Measurements from ENCODE around the gene FKBP3. TPM values are rescaled to one million over a fixed set of nuclear protein-coding genes. Genes with fewer than 3 reads are reported as not detected.
"Not testable (repeated sequence)": the region's sequence is repeated elsewhere in the genome, so short reads cannot be mapped to it uniquely, and the experiment has no call there.

The FKBP3 gene
- total RNA-seq, 2 experiments from 2014 or later: 64.4 to 69.6 TPM

GRCh38 chr14:45096218-45096617, 38.1 kb downstream of the FKBP3 start:
- DNase-seq: no peak
- ChIA-PET POLR2A (no interaction called here), CTCF (no interaction called here)
- Mint-ChIP-seq H3K9me3 (peaks cover 3% of the 10 kb centered on the region), H3K4me3 (no peak overlapping the region), H3K27me3 (no peaks in the 10 kb centered on the region), H3K27ac (no peak overlapping the region), H3K4me1 (peaks cover 4% of the 10 kb centered on the region), H3K36me3 (ENCODE audit: low read depth) (peaks cover 55% of the 10 kb centered on the region)

DNA sequence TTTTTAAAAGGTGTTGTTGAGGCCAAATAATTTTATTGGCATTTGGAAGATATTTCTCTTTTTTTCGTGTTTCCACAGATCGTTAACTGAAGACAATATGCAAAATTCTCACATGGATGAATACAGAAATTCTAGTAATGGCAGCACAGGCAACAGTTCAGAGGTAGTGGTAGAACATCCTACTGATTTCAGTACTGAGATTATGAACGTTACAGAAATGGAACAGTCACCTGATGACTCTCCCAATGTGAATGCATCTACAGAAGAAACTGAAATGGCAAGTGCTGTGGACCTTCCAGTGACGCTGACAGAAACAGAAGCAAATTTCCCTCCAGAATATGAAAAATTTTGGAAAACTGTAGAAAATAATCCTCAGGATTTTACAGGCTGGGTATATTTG, 39.1 kb downstream of the FKBP3 start:
- Mint-ChIP-seq H3K9me3 (peaks cover 3% of the 10 kb centered on the region), H3K4me3 (no peak overlapping the region), H3K4me1 (peaks cover 12% of the 10 kb centered on the region), H3K27me3 (no peaks in the 10 kb centered on the region), H3K36me3 (ENCODE audit: low read depth) (peaks cover 54% of the 10 kb centered on the region), H3K27ac (no peak overlapping the region)
- ChIA-PET CTCF (no interaction called here), POLR2A (interaction anchor here (0.7 kb wide), 1 partner anchor 185 kb away, joined by 10 read pairs; no protein-coding TSS in a partner anchor)
- DNase-seq: no peak

- peaks cover 3% of the 10 kb centered on the region for H3K9me3 Mint-ChIP-seq
- peaks cover 21% of the 10 kb centered on the region for H3K4me1 Mint-ChIP-seq
- peaks cover 51% of the 10 kb centered on the region for H3K36me3 Mint-ChIP-seq (ENCODE audit: low read depth)
- no peak for DNase-seq
- H3K27ac Mint-ChIP-seq: no peak overlapping the region
- CTCF ChIA-PET: no interaction called here
- no peaks in the 10 kb centered on the region for H3K27me3 Mint-ChIP-seq
- POLR2A ChIA-PET: no interaction called here
- no peak overlapping the region for H3K4me3 Mint-ChIP-seq
Measured at GRCh38 chr14:45094275-45094674, 40.0 kb downstream of the FKBP3 start.

- Mint-ChIP-seq H3K27ac (no peak overlapping the region), H3K9me3 (peaks cover 3% of the 10 kb centered on the region), H3K4me3 (no peak overlapping the region), H3K4me1 (peaks cover 42% of the 10 kb centered on the region), H3K27me3 (no peaks in the 10 kb centered on the region), H3K36me3 (ENCODE audit: low read depth) (peaks cover 42% of the 10 kb centered on the region)
- POLR2A ChIA-PET: no interaction called here
- no peak for DNase-seq
- CTCF ChIA-PET: interaction anchor here (0.6 to 1.5 kb wide), 5 partner anchors 14 to 152 kb away, joined by 3 to 4 read pairs (median 3); partner anchors contain the start of gene FANCM
Measured at GRCh38 chr14:45091710-45092109, 42.6 kb downstream of the FKBP3 start.

- ChIA-PET CTCF (no interaction called here), POLR2A (no interaction called here)
- peaks cover 33% of the 10 kb centered on the region for H3K36me3 Mint-ChIP-seq (ENCODE audit: low read depth)
- H3K9me3 Mint-ChIP-seq: peaks cover 3% of the 10 kb centered on the region
- H3K27ac Mint-ChIP-seq: no peak overlapping the region
- H3K27me3 Mint-ChIP-seq: no peaks in the 10 kb centered on the region
- no peak for DNase-seq
- no peak overlapping the region for H3K4me3 Mint-ChIP-seq
- peaks cover 60% of the 10 kb centered on the region for H3K4me1 Mint-ChIP-seq
Measured at GRCh38 chr14:45089813-45090212, 44.5 kb downstream of the FKBP3 start.

DNA sequence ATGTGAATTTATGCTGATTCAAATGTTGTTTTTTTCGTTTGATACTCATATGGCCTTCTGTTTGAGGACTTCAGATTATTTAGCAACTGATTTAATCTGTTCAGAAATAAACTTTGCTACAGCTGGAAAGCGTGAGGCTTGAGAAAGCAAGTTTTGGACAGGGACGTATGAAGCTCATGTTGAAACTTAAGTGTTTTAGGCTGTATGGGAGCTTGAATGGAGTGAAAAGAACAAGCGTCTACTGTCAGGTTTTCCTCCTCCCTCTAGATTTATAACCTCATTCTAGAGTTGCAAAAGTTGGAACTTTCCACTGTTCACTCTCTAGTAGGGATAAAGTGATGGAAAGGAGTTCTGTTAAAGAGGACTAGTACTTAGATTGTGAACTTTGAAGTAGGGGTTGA, 49.3 kb downstream of the FKBP3 start:
- peak overlapping the region; percentile 96 for H3K27ac Mint-ChIP-seq
- peak overlapping the region; percentile 98 for H3K4me3 Mint-ChIP-seq
- POLR2A ChIA-PET: interaction anchor here (0.5 kb wide), 1 partner anchor 45 kb away, joined by 3 read pairs; no protein-coding TSS in a partner anchor
- no peaks in the 10 kb centered on the region for H3K9me3 Mint-ChIP-seq
- peaks cover 16% of the 10 kb centered on the region for H3K36me3 Mint-ChIP-seq (ENCODE audit: low read depth)
- CTCF ChIA-PET: no interaction called here
- no peaks in the 10 kb centered on the region for H3K27me3 Mint-ChIP-seq
- DNase-seq: no peak
- H3K4me1 Mint-ChIP-seq: peaks cover 60% of the 10 kb centered on the region

GRCh38 chr14:45083976-45084722, 50.1 kb downstream of the FKBP3 start, which contains the start of gene PRPF39:
PRPF39 (plus strand) TSS chr14:45084116; CDS start chr14:45095240, 11,124 bp downstream.
- CTCF ChIA-PET: no interaction called here
- Mint-ChIP-seq H3K9me3 (no peaks in the 10 kb centered on the region), H3K27ac (peak within 1 kb of the TSS; percentile 96), H3K27me3 (no peaks in the 10 kb centered on the region), H3K4me1 (peaks cover 52% of the 10 kb centered on the region), H3K36me3 (ENCODE audit: low read depth) (peaks cover 16% of the 10 kb centered on the region), H3K4me3 (peak within 1 kb of the TSS; percentile 98)
- peak; percentile 95 for DNase-seq
- POLR2A ChIA-PET: interaction anchor here (0.5 kb wide), 1 partner anchor 44 kb away, joined by 3 read pairs; no protein-coding TSS in a partner anchor

GRCh38 chr14:45083617-45083975, 50.7 kb downstream of the FKBP3 start:
- POLR2A ChIA-PET: no interaction called here
- H3K4me1 Mint-ChIP-seq: peaks cover 47% of the 10 kb centered on the region
- H3K9me3 Mint-ChIP-seq: no peaks in the 10 kb centered on the region
- CTCF ChIA-PET: no interaction called here
- H3K4me3 Mint-ChIP-seq: peak overlapping the region; percentile 98
- H3K27me3 Mint-ChIP-seq: no peaks in the 10 kb centered on the region
- H3K27ac Mint-ChIP-seq: peak overlapping the region; percentile 31
- H3K36me3 Mint-ChIP-seq (ENCODE audit: low read depth): peaks cover 16% of the 10 kb centered on the region
- DNase-seq: no peak

GRCh38 chr14:45082420-45082819, 51.9 kb downstream of the FKBP3 start:
- no peak for DNase-seq
- ChIA-PET CTCF (no interaction called here), POLR2A (no interaction called here)
- Mint-ChIP-seq H3K4me1 (peaks cover 38% of the 10 kb centered on the region), H3K27me3 (no peaks in the 10 kb centered on the region), H3K36me3 (ENCODE audit: low read depth) (peaks cover 11% of the 10 kb centered on the region), H3K4me3 (no peak overlapping the region), H3K27ac (peak overlapping the region; percentile 69), H3K9me3 (no peaks in the 10 kb centered on the region)

GRCh38 chr14:45081096-45081495, 53.2 kb downstream of the FKBP3 start:
- H3K27ac Mint-ChIP-seq; H3K27me3 Mint-ChIP-seq; H3K36me3 Mint-ChIP-seq (ENCODE audit: low read depth); CTCF ChIA-PET; H3K9me3 Mint-ChIP-seq; DNase-seq; H3K4me3 Mint-ChIP-seq; POLR2A ChIA-PET: not testable (repeated sequence)
- H3K4me1 Mint-ChIP-seq: peaks cover 25% of the 10 kb centered on the region

DNA sequence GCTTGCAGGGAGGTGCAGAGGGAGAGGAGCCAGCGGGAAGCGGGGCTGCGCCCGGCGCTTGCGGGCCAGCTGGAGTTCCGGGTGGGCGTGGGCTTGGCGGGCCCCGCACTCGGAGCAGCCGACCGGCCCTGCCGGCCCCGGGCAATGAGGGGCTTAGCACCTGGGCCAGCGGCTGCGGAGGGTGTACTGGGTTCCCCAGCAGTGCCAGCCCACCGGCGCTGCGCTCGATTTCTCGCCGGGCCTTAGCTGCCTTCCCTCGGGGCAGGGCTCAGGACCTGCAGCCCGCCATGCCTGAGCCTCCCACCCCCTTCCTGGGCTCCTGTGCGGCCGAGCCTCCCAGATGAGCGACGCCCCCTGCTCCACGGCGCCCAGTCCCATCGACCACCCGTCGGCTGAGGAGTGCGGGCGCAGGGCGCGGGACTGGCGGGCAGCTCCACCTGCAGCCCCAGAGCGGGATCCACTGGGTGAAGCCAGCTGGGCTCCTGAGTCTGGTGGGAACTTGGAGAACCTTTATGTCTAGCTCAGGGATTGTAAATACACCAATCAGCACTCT, 53.8 kb downstream of the FKBP3 start:
- H3K9me3 Mint-ChIP-seq; H3K27me3 Mint-ChIP-seq; DNase-seq; H3K27ac Mint-ChIP-seq; POLR2A ChIA-PET; H3K4me3 Mint-ChIP-seq; H3K36me3 Mint-ChIP-seq (ENCODE audit: low read depth); CTCF ChIA-PET: not testable (repeated sequence)
- peaks cover 19% of the 10 kb centered on the region for H3K4me1 Mint-ChIP-seq

DNA sequence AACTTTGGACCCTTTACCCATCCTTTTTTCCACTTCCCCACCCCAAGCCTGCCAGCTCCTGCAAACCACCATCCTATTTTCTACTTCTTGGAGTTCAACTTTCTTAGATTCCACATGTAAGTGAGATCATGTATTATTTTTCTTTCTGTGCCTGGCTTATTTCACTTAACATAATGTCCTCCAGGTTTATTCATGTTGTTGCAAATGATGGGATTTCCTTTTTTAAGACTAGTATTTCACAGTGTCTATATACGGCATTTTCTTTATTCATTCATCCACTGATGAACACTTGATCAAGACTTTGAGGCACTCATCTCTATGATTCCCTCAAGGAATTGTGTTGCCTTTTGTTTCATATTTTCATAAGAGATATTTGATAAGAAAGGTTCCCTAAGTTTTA, 56.0 kb downstream of the FKBP3 start:
- Mint-ChIP-seq H3K27me3 (no peaks in the 10 kb centered on the region), H3K36me3 (ENCODE audit: low read depth) (no peaks in the 10 kb centered on the region), H3K4me1 (peaks cover 8% of the 10 kb centered on the region), H3K9me3 (no peaks in the 10 kb centered on the region), H3K4me3 (no peak overlapping the region), H3K27ac (no peak overlapping the region)
- ChIA-PET POLR2A (no interaction called here), CTCF (no interaction called here)
- no peak for DNase-seq

DNA sequence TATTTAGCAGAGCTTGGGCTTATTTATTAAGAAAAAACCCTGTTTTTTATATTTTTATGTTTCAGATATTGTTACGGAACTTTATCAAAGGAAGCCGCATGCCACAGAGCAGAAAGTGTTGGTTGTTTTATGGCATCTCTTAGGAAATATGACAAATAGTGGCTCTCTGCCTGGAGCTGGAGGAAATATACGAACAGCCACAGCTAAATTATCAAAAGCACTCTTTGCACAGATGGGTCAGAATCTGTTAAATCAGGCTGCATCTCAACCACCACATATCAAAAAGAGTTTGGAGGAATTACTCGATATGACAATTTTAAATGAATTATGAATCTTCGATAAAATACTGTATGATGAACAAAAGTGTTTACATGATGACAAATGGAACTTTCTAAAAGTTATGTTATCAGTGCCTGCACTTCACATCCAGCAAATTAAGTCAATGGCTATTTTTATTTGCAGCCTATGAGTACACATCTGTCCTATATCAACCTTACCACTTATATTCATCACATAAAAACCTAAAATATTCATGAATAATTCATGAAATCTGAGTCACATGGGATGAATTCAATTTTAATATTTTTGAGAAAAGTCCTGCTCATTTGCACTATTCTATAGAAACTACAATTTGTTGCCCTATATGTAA, 60.9 kb downstream of the FKBP3 start:
- Mint-ChIP-seq H3K9me3 (no peaks in the 10 kb centered on the region), H3K4me3 (no peak overlapping the region), H3K27ac (no peak overlapping the region), H3K4me1 (no peaks in the 10 kb centered on the region), H3K36me3 (ENCODE audit: low read depth) (no peaks in the 10 kb centered on the region), H3K27me3 (no peaks in the 10 kb centered on the region)
- ChIA-PET CTCF (no interaction called here), POLR2A (no interaction called here)
- no peak for DNase-seq
